Activated CD8-positive, alpha-beta memory T cell treated with anti-CD3 and anti-CD28 coated beads, Interleukin-2, amount 50 U/mL, for 48 hours (primary cell): Measurements from ENCODE around the gene ABHD2.
"Not testable (repeated sequence)": the region's sequence is repeated elsewhere in the genome, so short reads cannot be mapped to it uniquely, and the experiment has no call there.

Experiments
- DNase-seq: peaks from one replicate; pipeline ENCODE4 v3.0.0-alpha.2; 2020

The ABHD2 gene

GRCh38 chr15:89101302-89102193, 13.3 kb downstream of the ABHD2 start:
- DNase-seq = no peak

GRCh38 chr15:89103481-89104171, 15.4 kb downstream of the ABHD2 start:
- DNase-seq = no peak

GRCh38 chr15:89104172-89104564, 15.9 kb downstream of the ABHD2 start:
- no peak for DNase-seq

DNA sequence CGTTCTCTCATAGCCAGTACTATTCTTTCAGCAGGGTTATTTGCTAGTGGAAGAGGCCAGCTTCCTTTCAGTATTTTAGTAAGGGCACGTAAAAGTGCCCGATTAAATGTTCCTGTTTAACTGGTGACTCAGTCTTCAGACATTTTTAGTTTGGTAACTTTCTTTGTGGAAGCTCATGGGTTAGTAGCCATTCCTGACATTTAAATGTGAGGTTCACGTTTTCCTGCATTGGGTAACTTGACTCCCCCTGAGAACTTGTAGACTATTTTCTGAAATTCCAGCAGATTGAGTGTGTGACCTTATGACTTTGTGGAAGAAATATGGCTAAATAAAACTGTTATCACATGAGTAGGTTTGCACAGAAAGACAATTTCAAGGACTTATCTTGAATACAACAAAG, 16.9 kb downstream of the ABHD2 start:
- no peak for DNase-seq

- no peak for DNase-seq
These were observed 17.9 kb downstream of the ABHD2 start for GRCh38 chr15:89106200-89106599.

DNA sequence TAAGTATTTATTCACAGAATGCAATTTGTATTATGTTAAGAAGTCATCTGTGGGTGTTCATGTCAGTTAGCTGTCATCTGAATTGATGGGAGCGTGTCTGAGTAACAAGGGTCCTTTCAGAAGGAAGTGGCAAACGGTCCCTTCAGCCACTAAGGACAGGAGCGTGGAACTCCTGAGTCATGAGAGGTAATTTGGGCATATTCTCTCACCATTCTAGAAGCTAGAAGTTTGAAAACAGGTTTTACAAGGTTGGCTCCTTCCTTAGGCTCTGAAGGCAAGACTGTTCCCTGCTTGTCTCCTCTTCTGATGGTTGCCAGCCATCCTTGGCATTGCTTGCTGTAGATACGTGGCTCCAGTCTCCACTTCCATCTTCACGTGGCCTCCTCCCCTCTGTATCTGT, 19.7 kb downstream of the ABHD2 start:
- no peak for DNase-seq

DNA sequence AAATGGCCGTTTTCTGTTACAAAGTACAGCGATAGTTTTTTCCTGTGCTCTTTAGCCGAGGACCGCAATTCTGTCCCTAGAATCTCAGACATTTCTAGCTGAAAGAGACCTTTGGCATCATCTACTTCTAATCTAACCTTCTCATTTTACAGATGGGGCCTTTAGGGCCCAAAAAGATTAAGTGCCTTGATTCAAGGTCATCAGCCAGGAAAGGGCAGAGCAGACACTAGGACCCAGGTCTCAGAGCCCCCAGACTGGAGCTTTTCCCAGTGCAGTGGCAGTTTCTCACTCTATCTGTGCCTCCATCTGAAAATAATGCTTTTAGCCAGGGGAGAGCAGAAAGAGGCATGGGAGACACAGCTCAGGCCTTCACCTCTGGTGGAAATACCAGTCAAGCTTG, 20.6 kb downstream of the ABHD2 start:
- no peak for DNase-seq

DNA sequence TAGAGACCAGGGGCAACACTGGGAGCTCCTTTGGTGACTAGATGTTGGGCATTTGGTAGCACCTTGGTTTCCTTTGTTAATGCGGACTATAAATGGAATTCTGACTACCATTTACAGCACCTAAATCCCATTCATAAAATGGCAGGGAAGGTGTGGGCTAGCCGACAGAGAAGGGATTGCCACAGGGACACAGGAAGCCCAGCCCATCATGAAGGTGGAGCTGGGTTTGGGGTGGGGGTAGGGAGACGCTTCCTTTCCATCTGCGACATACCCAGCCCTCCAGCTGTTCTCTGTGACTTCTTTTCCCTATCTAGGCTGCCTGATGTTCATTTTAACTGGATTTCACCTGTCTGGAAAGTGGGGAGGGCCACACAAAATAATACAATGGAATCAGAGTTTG, 21.0 kb downstream of the ABHD2 start:
- DNase-seq = no peak

DNA sequence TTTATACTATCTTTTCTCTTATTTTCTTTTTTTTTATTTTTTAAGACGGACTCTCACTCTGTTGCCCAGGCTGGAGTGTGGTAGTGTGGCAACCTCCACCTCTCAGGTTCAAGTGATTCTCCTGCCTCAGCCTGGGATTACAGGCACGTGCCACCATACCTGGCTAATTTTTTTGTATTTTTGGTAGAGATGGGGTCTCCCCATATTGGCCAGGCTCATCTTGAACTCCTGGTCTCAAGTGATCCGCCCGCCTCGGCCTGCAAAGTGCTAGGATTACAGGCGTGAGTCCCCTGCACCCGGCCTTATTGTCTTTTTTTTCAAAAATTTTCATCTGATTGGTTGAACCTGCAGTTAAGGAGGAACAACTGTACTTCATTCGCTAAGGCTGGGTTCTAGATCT, 21.8 kb downstream of the ABHD2 start:
- DNase-seq = no peak

- DNase-seq = no peak
These were observed 23.1 kb downstream of the ABHD2 start for GRCh38 chr15:89111352-89111751.

DNA sequence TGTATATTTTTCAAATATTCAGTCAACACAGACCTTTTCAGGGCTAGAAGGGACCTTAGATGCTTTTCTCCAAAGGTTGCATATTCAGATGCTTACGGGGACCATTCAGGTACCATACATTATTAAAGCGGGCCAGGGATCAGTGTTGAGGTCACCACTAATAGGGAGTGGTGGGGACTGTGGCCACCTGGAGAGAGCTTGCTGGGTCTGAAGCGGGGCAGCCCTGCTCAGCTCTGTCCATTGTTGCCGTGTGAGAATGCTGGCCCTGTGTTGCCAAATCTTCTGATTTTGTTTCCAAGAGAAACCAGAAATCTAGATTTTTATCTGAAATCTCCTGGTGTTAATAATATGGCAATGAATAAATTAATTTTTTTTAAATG, 23.7 kb downstream of the ABHD2 start:
- no peak for DNase-seq

DNA sequence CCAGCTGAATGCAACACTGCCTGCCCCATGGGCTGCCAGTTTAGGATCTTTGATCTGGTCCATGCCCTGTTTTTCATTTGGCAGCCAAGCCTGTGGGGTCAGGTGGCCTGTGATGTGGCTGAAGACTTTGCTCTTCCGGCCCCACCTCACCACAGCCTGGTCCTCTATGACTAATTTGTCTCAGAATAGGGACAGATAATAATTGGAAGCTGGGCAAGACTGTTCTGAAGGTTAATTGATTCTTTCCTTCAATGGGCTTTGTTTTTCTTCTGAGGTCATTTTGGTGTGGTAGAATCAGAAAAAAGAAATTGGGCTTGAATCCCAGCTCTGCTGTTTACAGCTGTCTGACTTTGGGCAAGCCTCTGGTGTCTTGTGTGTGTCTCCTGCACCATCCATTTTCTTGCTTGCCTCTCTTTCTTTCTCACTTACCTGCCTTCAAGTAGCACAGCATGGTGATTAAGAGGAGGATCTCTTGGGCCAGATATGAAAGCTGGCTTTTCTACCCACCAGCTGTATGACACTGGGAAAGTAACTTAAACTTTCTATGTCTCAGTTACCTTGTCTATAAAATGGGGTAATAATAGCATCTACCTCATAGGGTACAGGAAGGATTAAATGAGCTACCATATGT, 24.2 kb downstream of the ABHD2 start:
- no peak for DNase-seq

GRCh38 chr15:89113296-89114024, 25.2 kb downstream of the ABHD2 start:
- DNase-seq = no peak

GRCh38 chr15:89114990-89115389, 26.7 kb downstream of the ABHD2 start:
- no peak for DNase-seq

DNA sequence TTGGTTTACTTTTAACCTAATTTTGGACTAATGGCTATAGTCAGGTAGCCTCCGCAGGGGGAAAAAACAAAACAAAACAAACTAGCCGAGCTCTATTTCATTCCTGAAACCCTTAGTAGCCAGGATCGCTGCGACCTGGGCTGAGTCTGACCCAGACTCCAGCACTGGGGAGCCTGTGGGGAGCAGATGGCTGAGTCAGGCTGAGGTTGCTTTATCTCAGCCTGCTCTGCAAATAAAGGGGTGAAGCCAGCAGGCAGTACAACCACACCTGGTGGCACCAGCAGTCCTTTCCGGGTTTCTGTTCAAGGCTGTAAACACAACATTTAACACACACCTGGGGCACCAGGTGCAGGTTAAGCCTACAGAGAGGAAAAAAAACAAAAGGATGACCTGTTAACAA, 27.3 kb downstream of the ABHD2 start:
- DNase-seq = no peak

- DNase-seq = no peak
These were observed 28.1 kb downstream of the ABHD2 start for GRCh38 chr15:89116404-89116803.

DNA sequence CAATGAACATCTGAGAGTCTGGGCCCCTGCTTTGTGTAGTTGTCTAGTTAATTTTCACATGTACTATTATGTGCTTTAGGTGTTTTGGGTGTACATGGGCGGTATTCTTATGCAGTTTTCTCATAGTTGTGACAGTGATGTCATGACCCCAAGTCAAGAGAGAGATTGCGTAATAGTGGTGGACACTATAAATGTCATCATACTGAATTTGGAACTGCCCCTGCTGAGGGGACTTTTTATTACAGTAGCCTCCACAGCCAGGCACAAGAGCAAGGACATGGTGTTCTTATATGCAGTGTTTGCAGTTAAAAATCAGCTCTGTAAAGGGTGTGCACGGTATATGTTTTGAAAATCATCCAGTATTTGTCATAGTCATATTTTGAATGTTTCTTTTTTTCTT, 29.5 kb downstream of the ABHD2 start:
- DNase-seq = no peak

DNA sequence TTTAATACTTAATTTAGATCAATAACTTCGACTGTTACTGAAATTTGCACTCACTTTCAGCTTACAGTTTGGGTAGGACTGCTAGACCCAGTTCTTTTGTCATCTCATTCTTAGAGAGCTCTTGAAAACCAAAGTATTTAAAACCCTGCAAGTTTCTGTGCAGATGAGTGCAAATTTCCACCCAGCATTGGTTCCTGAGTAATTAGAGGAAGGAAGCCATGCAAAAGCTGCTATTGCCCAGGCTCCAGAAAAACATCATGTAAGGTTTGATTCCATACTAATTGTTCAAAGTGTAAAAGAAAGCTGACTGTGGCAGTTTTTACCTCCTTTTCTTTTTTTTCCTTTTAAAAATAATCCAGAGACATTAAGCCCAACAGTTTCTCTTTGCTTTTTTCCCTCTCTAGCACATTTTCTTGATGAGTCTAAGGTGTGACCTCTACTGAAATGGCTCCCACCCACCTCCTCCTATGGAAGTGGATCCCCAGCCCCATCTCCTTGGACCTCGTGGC, 30.3 kb downstream of the ABHD2 start:
- DNase-seq = no peak

DNA sequence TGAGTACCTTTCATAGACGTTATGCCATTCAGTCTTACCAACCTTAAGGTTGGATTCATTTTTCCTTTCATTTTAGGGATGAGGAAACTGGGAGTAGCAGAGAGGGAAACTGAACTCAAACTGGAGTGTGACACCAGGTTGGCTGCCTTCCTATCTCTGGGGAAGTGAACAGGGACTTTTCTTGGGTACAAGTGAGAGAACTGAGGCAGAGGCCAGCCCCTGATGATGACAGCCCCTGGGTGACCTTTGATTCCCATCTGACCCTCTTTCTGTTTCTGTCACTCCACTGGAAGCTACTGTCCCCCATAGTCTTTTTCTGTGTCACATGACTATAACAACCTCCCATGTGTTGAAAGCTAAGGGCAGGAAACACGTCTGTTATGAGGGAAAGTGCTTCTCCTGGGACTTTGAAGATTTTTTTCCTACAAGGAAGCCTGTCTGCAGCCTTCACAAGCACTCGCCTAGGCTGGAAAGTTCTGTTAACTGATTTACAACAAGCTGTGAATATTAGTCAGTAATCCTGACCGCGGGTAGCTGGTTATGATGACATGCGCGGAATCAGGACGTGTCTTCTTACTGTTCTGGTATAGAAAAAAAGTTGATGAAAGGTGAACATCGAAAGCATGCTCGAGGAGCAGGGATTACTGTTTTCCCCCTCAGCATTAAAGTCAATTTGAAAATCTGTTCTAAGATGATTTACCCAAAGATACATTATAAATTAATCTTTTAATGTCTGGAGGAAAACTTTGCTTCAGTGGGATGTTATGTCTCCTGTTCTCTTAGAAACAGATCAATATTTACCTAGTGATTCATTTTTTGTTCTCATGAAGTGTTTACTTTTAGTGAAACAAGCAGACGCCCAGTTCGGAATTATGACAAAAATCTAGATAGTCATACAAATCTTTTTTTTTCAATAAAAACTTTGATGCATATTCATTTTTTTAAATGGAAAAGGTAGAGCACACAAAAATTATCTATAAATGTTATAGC, 31.5 kb downstream of the ABHD2 start:
- DNase-seq = no peak

DNA sequence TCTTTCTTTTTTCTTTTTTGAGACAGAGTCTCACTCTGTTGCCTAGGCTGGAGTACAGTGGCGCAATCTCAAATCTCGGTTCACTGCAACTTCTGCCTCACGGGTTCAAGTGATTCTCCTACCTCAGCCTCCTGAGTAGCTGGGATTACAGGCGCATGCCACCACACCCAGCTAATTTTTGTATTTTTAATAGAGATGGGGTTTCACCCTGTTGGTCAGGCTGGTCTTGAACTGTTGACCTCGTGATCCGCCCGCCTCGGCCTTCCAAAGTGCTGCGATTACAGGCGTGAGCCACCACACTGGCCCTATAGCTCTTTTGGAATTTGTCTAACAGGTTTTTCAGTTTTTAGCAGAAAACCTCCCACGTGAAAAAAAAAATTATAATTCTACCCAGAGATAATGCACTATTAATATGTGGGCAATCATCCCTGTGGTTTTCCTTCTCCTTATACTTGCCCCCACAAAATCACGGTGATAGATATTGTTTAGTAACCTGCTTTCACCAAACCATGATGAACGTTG, 32.3 kb downstream of the ABHD2 start:
- DNase-seq = not testable (repeated sequence)

DNA sequence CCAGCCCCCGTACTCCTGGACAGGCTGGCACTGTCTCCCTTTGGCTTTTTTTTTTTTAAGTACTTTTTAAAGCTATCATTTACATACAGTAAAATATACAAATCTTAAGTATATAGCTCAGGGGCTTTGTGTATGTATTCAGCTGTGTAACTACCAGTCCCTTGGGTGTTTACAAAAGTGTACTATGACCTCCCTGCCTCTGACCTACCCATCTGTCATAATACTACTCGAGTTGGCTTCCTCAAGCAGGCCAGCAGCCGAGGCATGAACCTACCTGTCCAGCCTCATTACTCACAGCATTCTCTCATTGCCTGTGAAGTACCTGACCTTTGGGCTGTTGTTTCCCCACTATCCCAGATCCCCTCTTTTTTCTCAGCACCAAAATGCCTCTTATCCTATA, 33.2 kb downstream of the ABHD2 start:
- DNase-seq = no peak
